OCI-LY1 (cell line): Measurements from ENCODE around the gene RAB7B.

ENCODE experiments used
- CTCF ChIP-seq: fragments of 200-600 bp; sonication (generic), shearing (Covaris generic); IDR thresholded peaks from 2 replicates; pipeline ENCODE4 v1.5.1; 2017; ENCODE audit warnings: mild to moderate bottlenecking, antibody characterized with exemption, low read length, moderate library complexity, mixed read lengths
- EZH2 ChIP-seq: fragments of 200-600 bp; sonication (generic), shearing (Covaris generic); IDR thresholded peaks from 2 replicates; pipeline ENCODE4 v1.8.0; 2017; ENCODE audit warnings: borderline replicate concordance, mixed run types, mild to moderate bottlenecking, antibody characterized with exemption, low read length, moderate library complexity, mixed read lengths

- TF ChIP-seq CTCF (no peak), EZH2 (no peak)
These were observed 12.0 kb downstream of the RAB7B start for GRCh38 chr1:205991237-205991636.
